ENCODE measurements around the gene CRLF3. TPM values are rescaled to one million over a fixed set of nuclear protein-coding genes. Genes with fewer than 3 reads are reported as not detected.
"Not testable (repeated sequence)": the region's sequence is repeated elsewhere in the genome, so short reads cannot be mapped to it uniquely, and the experiment has no call there.

Gene CRLF3
- total and polyA plus RNA-seq, 2 of the 4 experiments (the other 2 are of a cell fraction): 6.1 to 15.2 TPM

GRCh38 chr17:30768771-30769170 lies 55.7 kb downstream of the CRLF3 start:
- H3K9ac ChIP-seq (ENCODE audit: low read depth, low read length); H3K9me3 ChIP-seq (ENCODE audit: control insufficient read depth, insufficient read depth, low read length); H2AK5ac ChIP-seq (ENCODE audit: low read depth, low read length); H3K23ac ChIP-seq (ENCODE audit: low read depth, low read length); in situ Hi-C loops (cut with MboI; ENCODE audit: low sequenced_read_pairs); H2BK120ac ChIP-seq (ENCODE audit: low read depth, low read length); H3K18ac ChIP-seq (ENCODE audit: low read depth, low read length); dilution Hi-C loops (cut with HindIII; ENCODE audit: low sequenced_read_pairs, unreplicated experiment); CTCF ChIA-PET; H3K4me1 ChIP-seq (ENCODE audit: control insufficient read depth, insufficient read depth, low read length); H4K5ac ChIP-seq (ENCODE audit: low read depth, low read length); H4K91ac ChIP-seq (ENCODE audit: insufficient read depth, low read depth, low read length); H3K27ac ChIP-seq (ENCODE audit: insufficient read depth, low read length); POLR2A ChIA-PET (ENCODE audit: unreplicated experiment); ATAC-seq (ENCODE audit: low read depth); H2AK9ac ChIP-seq (replicated peaks; ENCODE audit: low read depth, low read length, poor library complexity); H4K8ac ChIP-seq (ENCODE audit: low read depth in 2 of 2, low read length in 2 of 2); H2AFZ ChIP-seq (replicated peaks; ENCODE audit: low read length, poor library complexity); H3K4me3 ChIP-seq (ENCODE audit: insufficient read depth, low read depth, low read length); H3K4me2 ChIP-seq (ENCODE audit: low read depth, low read length); H2BK20ac ChIP-seq (ENCODE audit: low read depth, low read length); H4K20me1 ChIP-seq (ENCODE audit: insufficient read depth, low read length); H3K27me3 ChIP-seq (ENCODE audit: control insufficient read depth, insufficient read depth, low read length); H3K14ac ChIP-seq (replicated peaks; ENCODE audit: low read depth, low read length); BruUV-seq (replicated peaks); H2BK15ac ChIP-seq (ENCODE audit: low read depth, low read length); intact Hi-C loops (cut with micrococcal nuclease); H2BK5ac ChIP-seq (ENCODE audit: low read depth, low read length, poor library complexity, severe bottlenecking); H3K56ac ChIP-seq (ENCODE audit: extremely low read depth, insufficient read depth, low read length); H3K4ac ChIP-seq (ENCODE audit: low read depth, low read length); H3K79me1 ChIP-seq (ENCODE audit: low read depth in 1 of 2, low read length in 2 of 2); H3K9me1 ChIP-seq (ENCODE audit: insufficient read depth, low read length): not testable (repeated sequence)
- no CpG with 5 or more reads among the region's 3 CpGs for WGBS, 2 experiments (ENCODE audit: extremely low coverage in 2 of 2, insufficient read length in 1 of 2)
- H3K36me3 ChIP-seq (ENCODE audit: control insufficient read depth, insufficient read depth, low read length): peaks cover 22% of the 10 kb centered on the region
- peak; percentile 30; the same call in 1 of the 2 replicates for TF ChIP-seq RFX5 (IDR thresholded peaks at IDR 0.05; ENCODE audit: low read depth, low read length)
- DNase-seq: peak; percentile 21

GRCh38 chr17:30767641-30768404 lies 56.7 kb downstream of the CRLF3 start:
- H3K4me3 ChIP-seq (ENCODE audit: insufficient read depth, low read depth, low read length); dilution Hi-C loops (cut with HindIII; ENCODE audit: low sequenced_read_pairs, unreplicated experiment); H2BK5ac ChIP-seq (ENCODE audit: low read depth, low read length, poor library complexity, severe bottlenecking): not testable (repeated sequence)

More at GRCh38 chr17:30767641-30768404, 56.7 kb downstream of the CRLF3 start:
- H3K27ac ChIP-seq (ENCODE audit: insufficient read depth, low read length); H4K20me1 ChIP-seq (ENCODE audit: insufficient read depth, low read length); H3K4me1 ChIP-seq (ENCODE audit: control insufficient read depth, insufficient read depth, low read length); BruUV-seq (replicated peaks); H2AK5ac ChIP-seq (ENCODE audit: low read depth, low read length); H2AFZ ChIP-seq (replicated peaks; ENCODE audit: low read length, poor library complexity); H3K9me1 ChIP-seq (ENCODE audit: insufficient read depth, low read length); H2BK20ac ChIP-seq (ENCODE audit: low read depth, low read length); in situ Hi-C loops (cut with MboI; ENCODE audit: low sequenced_read_pairs); H2BK15ac ChIP-seq (ENCODE audit: low read depth, low read length); H4K91ac ChIP-seq (ENCODE audit: insufficient read depth, low read depth, low read length); H3K79me1 ChIP-seq (ENCODE audit: low read depth in 1 of 2, low read length in 2 of 2); H3K23ac ChIP-seq (ENCODE audit: low read depth, low read length); H3K18ac ChIP-seq (ENCODE audit: low read depth, low read length); POLR2A ChIA-PET (ENCODE audit: unreplicated experiment); CTCF ChIA-PET; H3K4ac ChIP-seq (ENCODE audit: low read depth, low read length); H3K27me3 ChIP-seq (ENCODE audit: control insufficient read depth, insufficient read depth, low read length); H4K5ac ChIP-seq (ENCODE audit: low read depth, low read length); H3K4me2 ChIP-seq (ENCODE audit: low read depth, low read length); H3K9ac ChIP-seq (ENCODE audit: low read depth, low read length); H2BK120ac ChIP-seq (ENCODE audit: low read depth, low read length); intact Hi-C loops (cut with micrococcal nuclease); H3K14ac ChIP-seq (replicated peaks; ENCODE audit: low read depth, low read length); H3K56ac ChIP-seq (ENCODE audit: extremely low read depth, insufficient read depth, low read length); H2AK9ac ChIP-seq (replicated peaks; ENCODE audit: low read depth, low read length, poor library complexity); H4K8ac ChIP-seq (ENCODE audit: low read depth in 2 of 2, low read length in 2 of 2); H3K9me3 ChIP-seq (ENCODE audit: control insufficient read depth, insufficient read depth, low read length): not testable (repeated sequence)
- DNase-seq (peak; percentile 46), ATAC-seq (ENCODE audit: low read depth) (peak; percentile 74)
- 100% methylated on average over 2 of the region's 14 CpGs; no CpG with 5 or more reads in 1 of the 2 experiments for WGBS, 2 experiments (ENCODE audit: extremely low coverage in 2 of 2, insufficient read length in 1 of 2)
- H3K36me3 ChIP-seq (ENCODE audit: control insufficient read depth, insufficient read depth, low read length): peaks cover 24% of the 10 kb centered on the region

Measured in IMR-90 (cell line).